Measurements from ENCODE around the gene ERBB4. TPM values are rescaled to one million over a fixed set of nuclear protein-coding genes. Genes with fewer than 3 reads are reported as not detected.
"Not testable (repeated sequence)": the region's sequence is repeated elsewhere in the genome, so short reads cannot be mapped to it uniquely, and the experiment has no call there.

Gene ERBB4
- polyA plus RNA-seq, 3 donors from 2014 or later, result not detected

- Mint-ChIP-seq H3K27ac (no peak overlapping the region), H3K9me3 (peaks cover 0 to 2% (median 0%) of the 10 kb centered on the region in 6 donors), H3K4me1 (no peaks in the 10 kb centered on the region)
These were observed 314.9 kb downstream of the ERBB4 start for GRCh38 chr2:212223696-212224095.

GRCh38 chr2:212213191-212213590 is 325.4 kb downstream of the ERBB4 start:
- no peaks in the 10 kb centered on the region for H3K36me3 Mint-ChIP-seq
- H3K27ac Mint-ChIP-seq, result no peak overlapping the region
- H3K4me1 Mint-ChIP-seq, result no peaks in the 10 kb centered on the region
- peaks cover 0 to 7% (median 2%) of the 10 kb centered on the region in 6 donors for H3K9me3 Mint-ChIP-seq
- DNase-seq, result no peak
- H3K4me3 Mint-ChIP-seq, result no peak overlapping the region
- H3K27me3 Mint-ChIP-seq (ENCODE audit: low read depth in 3 of 3), result peaks cover 0 to 3% (median 2%) of the 10 kb centered on the region in 3 donors

More at GRCh38 chr2:212223696-212224095, 314.9 kb downstream of the ERBB4 start:
- Mint-ChIP-seq H3K36me3 (no peaks in the 10 kb centered on the region), H3K27me3 (ENCODE audit: low read depth in 3 of 3) (peaks cover 0 to 2% (median 0%) of the 10 kb centered on the region in 3 donors), H3K4me3 (no peak overlapping the region)
- DNase-seq, result no peak

GRCh38 chr2:212208467-212208866 is 330.1 kb downstream of the ERBB4 start:
- H3K4me3 Mint-ChIP-seq, result no peak overlapping the region
- peaks cover 0 to 3% (median 2%) of the 10 kb centered on the region in 3 donors for H3K27me3 Mint-ChIP-seq (ENCODE audit: low read depth in 3 of 3)
- H3K27ac Mint-ChIP-seq, result no peak overlapping the region
- no peak for DNase-seq
- H3K36me3 Mint-ChIP-seq, result no peaks in the 10 kb centered on the region
- peaks cover 0 to 12% (median 2%) of the 10 kb centered on the region in 6 donors for H3K9me3 Mint-ChIP-seq
- H3K4me1 Mint-ChIP-seq, result no peaks in the 10 kb centered on the region

- Mint-ChIP-seq H3K4me1 (no peaks in the 10 kb centered on the region), H3K27me3 (ENCODE audit: low read depth in 3 of 3) (no peaks in the 10 kb centered on the region), H3K27ac (no peak overlapping the region), H3K9me3 (no peaks in the 10 kb centered on the region), H3K36me3 (no peaks in the 10 kb centered on the region), H3K4me3 (no peak overlapping the region)
- no peak for DNase-seq
These were observed 340.8 kb downstream of the ERBB4 start for GRCh38 chr2:212197776-212198175.

GRCh38 chr2:212195626-212196025 is 343.0 kb downstream of the ERBB4 start:
- no peaks in the 10 kb centered on the region for H3K36me3 Mint-ChIP-seq
- no peak overlapping the region for H3K27ac Mint-ChIP-seq
- H3K4me1 Mint-ChIP-seq, result no peaks in the 10 kb centered on the region
- H3K27me3 Mint-ChIP-seq (ENCODE audit: low read depth in 3 of 3), result no peaks in the 10 kb centered on the region
- H3K4me3 Mint-ChIP-seq, result no peak overlapping the region
- no peaks in the 10 kb centered on the region for H3K9me3 Mint-ChIP-seq
- no peak for DNase-seq

GRCh38 chr2:212194396-212194795 is 344.2 kb downstream of the ERBB4 start:
- no peak overlapping the region for H3K27ac Mint-ChIP-seq
- no peaks in the 10 kb centered on the region for H3K4me1 Mint-ChIP-seq
- no peak for DNase-seq
- no peaks in the 10 kb centered on the region for H3K36me3 Mint-ChIP-seq
- no peaks in the 10 kb centered on the region for H3K27me3 Mint-ChIP-seq (ENCODE audit: low read depth in 3 of 3)
- no peak overlapping the region for H3K4me3 Mint-ChIP-seq
- H3K9me3 Mint-ChIP-seq, result peaks cover 0 to under 1% (median 0%) of the 10 kb centered on the region in 6 donors

GRCh38 chr2:212193803-212194202 is 344.8 kb downstream of the ERBB4 start:
- H3K27ac Mint-ChIP-seq, result no peak overlapping the region
- no peak overlapping the region for H3K4me3 Mint-ChIP-seq
- no peak for DNase-seq
- H3K36me3 Mint-ChIP-seq, result no peaks in the 10 kb centered on the region
- H3K27me3 Mint-ChIP-seq (ENCODE audit: low read depth in 3 of 3), result no peaks in the 10 kb centered on the region
- peaks cover 0 to 4% (median 0%) of the 10 kb centered on the region in 6 donors for H3K9me3 Mint-ChIP-seq
- no peaks in the 10 kb centered on the region for H3K4me1 Mint-ChIP-seq

- H3K9me3 Mint-ChIP-seq, result peaks cover 0 to 4% (median 0%) of the 10 kb centered on the region in 6 donors
- no peaks in the 10 kb centered on the region for H3K36me3 Mint-ChIP-seq
- no peak overlapping the region for H3K27ac Mint-ChIP-seq
- DNase-seq, result no peak
- no peak overlapping the region for H3K4me3 Mint-ChIP-seq
- no peaks in the 10 kb centered on the region for H3K4me1 Mint-ChIP-seq
- no peaks in the 10 kb centered on the region for H3K27me3 Mint-ChIP-seq (ENCODE audit: low read depth in 3 of 3)
These were observed 345.5 kb downstream of the ERBB4 start for GRCh38 chr2:212193056-212193455.

- not testable (repeated sequence) for H3K36me3 Mint-ChIP-seq
These were observed 347.2 kb downstream of the ERBB4 start for GRCh38 chr2:212191438-212191837.

GRCh38 chr2:212186166-212186565 is 352.4 kb downstream of the ERBB4 start:
- Mint-ChIP-seq H3K9me3 (peaks cover 0 to 14% (median 2%) of the 10 kb centered on the region in 6 donors), H3K4me3 (no peak overlapping the region), H3K27ac (no peak overlapping the region), H3K27me3 (ENCODE audit: low read depth in 3 of 3) (no peaks in the 10 kb centered on the region), H3K4me1 (no peaks in the 10 kb centered on the region), H3K36me3 (no peaks in the 10 kb centered on the region)
- DNase-seq, result no peak

More at GRCh38 chr2:212191438-212191837, 347.2 kb downstream of the ERBB4 start:
- not testable (repeated sequence) for H3K27ac Mint-ChIP-seq; H3K4me3 Mint-ChIP-seq; H3K4me1 Mint-ChIP-seq; H3K9me3 Mint-ChIP-seq; H3K27me3 Mint-ChIP-seq (ENCODE audit: low read depth in 3 of 3); DNase-seq

- H3K36me3 Mint-ChIP-seq, result no peaks in the 10 kb centered on the region
- peaks cover 0 to 1% (median 0%) of the 10 kb centered on the region in 3 donors for H3K27me3 Mint-ChIP-seq (ENCODE audit: low read depth in 3 of 3)
- peaks cover 2 to 17% (median 5%) of the 10 kb centered on the region in 6 donors for H3K9me3 Mint-ChIP-seq
- no peak for DNase-seq
- no peak overlapping the region for H3K4me3 Mint-ChIP-seq
- H3K27ac Mint-ChIP-seq, result no peak overlapping the region
- no peaks in the 10 kb centered on the region for H3K4me1 Mint-ChIP-seq
These were observed 357.0 kb downstream of the ERBB4 start for GRCh38 chr2:212181646-212182045.

- peaks cover 0 to 1% (median 0%) of the 10 kb centered on the region in 3 donors for H3K27me3 Mint-ChIP-seq (ENCODE audit: low read depth in 3 of 3)
- no peaks in the 10 kb centered on the region for H3K36me3 Mint-ChIP-seq
- H3K4me3 Mint-ChIP-seq, result no peak overlapping the region
- peaks cover 1 to 12% (median 3%) of the 10 kb centered on the region in 6 donors for H3K9me3 Mint-ChIP-seq
- no peak overlapping the region for H3K27ac Mint-ChIP-seq
- no peaks in the 10 kb centered on the region for H3K4me1 Mint-ChIP-seq
- no peak for DNase-seq
These were observed 358.1 kb downstream of the ERBB4 start for GRCh38 chr2:212180408-212181083.

- Mint-ChIP-seq H3K4me1 (no peaks in the 10 kb centered on the region), H3K4me3 (no peak overlapping the region), H3K9me3 (peaks cover 0 to 14% (median 4%) of the 10 kb centered on the region in 6 donors), H3K27ac (no peak overlapping the region), H3K27me3 (ENCODE audit: low read depth in 3 of 3) (peaks cover 0 to 1% (median 0%) of the 10 kb centered on the region in 3 donors), H3K36me3 (no peaks in the 10 kb centered on the region)
- no peak for DNase-seq
These were observed 360.9 kb downstream of the ERBB4 start for GRCh38 chr2:212177724-212178123.

- Mint-ChIP-seq H3K36me3 (no peaks in the 10 kb centered on the region), H3K27me3 (ENCODE audit: low read depth in 3 of 3) (peaks cover 0 to 1% (median 0%) of the 10 kb centered on the region in 3 donors)
These were observed 362.5 kb downstream of the ERBB4 start for GRCh38 chr2:212176151-212176550.

More at GRCh38 chr2:212176151-212176550, 362.5 kb downstream of the ERBB4 start:
- peaks cover 0 to 28% (median 8%) of the 10 kb centered on the region in 6 donors for H3K9me3 Mint-ChIP-seq
- no peak overlapping the region for H3K4me3 Mint-ChIP-seq
- no peak for DNase-seq
- H3K27ac Mint-ChIP-seq, result no peak overlapping the region
- no peaks in the 10 kb centered on the region for H3K4me1 Mint-ChIP-seq

Measured in immature natural killer cell (primary cell).